Astrocyte of the spinal cord (primary cell): ENCODE data around the gene GATAD2B.
"Not testable (repeated sequence)": the region's sequence is repeated elsewhere in the genome, so short reads cannot be mapped to it uniquely, and the experiment has no call there.

ENCODE experiments used
- DNase-seq: peaks from one replicate; pipeline ENCODE4 v3.0.0; 2011; ENCODE audit warnings: low read depth, low spot score
- H3K4me3 ChIP-seq: 2 replicates; pipeline ENCODE4 v1.5.1; 2011; ENCODE audit warnings: low read depth, mild to moderate bottlenecking, low read length, moderate library complexity
- in situ Hi-C: cut with HindIII; loops from 2 replicates; pipeline ENCODE4 v1.10.0; 2017; ENCODE audit warnings: low sequenced_read_pairs
- TF ChIP-seq, protein P1 (sequence below): IDR thresholded peaks from 2 replicates; pipeline ENCODE4 v1.5.1; 2012; ENCODE audit warnings: low read depth, mild to moderate bottlenecking, low read length, inconsistent platforms

Gene GATAD2B

DNA sequence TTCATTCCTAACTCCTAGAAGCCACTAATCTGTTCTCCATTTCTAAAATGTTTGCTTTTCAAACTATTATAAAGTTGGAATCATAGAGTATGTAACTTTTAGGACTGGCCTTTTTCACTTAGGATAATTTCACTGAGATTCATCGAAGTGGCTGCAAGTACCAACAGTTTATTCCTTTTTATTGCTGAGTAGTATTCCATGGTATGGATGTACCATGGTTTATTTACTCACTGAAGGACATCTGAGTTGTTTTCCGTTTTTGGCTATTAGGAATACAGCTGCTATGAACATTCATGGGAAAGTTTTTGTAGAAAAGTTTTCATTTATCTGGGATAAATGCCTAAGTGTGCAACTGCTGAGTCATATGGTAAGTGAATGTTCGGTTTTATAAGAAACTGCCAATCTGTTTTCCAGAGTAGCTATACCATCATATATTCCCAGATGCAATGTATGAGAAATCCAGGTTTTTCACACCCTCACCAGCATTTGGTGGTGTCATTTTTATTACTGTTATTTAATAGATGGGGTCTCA lies 81.2 kb downstream of the GATAD2B start:
- DNase-seq = peak; percentile 57
- TF ChIP-seq, protein P1, sequence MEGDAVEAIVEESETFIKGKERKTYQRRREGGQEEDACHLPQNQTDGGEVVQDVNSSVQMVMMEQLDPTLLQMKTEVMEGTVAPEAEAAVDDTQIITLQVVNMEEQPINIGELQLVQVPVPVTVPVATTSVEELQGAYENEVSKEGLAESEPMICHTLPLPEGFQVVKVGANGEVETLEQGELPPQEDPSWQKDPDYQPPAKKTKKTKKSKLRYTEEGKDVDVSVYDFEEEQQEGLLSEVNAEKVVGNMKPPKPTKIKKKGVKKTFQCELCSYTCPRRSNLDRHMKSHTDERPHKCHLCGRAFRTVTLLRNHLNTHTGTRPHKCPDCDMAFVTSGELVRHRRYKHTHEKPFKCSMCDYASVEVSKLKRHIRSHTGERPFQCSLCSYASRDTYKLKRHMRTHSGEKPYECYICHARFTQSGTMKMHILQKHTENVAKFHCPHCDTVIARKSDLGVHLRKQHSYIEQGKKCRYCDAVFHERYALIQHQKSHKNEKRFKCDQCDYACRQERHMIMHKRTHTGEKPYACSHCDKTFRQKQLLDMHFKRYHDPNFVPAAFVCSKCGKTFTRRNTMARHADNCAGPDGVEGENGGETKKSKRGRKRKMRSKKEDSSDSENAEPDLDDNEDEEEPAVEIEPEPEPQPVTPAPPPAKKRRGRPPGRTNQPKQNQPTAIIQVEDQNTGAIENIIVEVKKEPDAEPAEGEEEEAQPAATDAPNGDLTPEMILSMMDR = no peak
- in situ Hi-C loops = no loop called here
- H3K4me3 ChIP-seq = no peak overlapping the region

GRCh38 chr1:153840774-153841173 lies 82.0 kb downstream of the GATAD2B start:
- in situ Hi-C loops, H3K4me3 ChIP-seq, DNase-seq: not testable (repeated sequence)

DNA sequence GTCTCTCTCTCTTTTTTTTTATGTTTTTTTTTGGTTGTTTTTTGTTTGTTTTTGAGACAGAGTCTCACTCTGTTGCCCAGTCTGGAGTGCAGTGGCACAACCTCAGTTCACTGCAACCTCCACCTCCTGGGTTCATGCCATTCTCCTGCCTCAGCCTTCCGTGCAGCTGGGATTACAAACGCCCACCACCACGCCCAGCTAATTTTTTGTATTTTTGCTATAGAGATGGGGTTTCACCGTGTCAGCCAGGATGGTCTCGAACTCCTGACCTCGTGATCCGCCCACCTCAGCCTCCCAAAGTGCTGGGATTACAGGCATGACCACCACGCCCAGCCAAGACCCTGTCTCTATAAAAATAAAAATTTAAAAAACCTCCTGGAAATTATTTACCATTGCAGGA lies 88.8 kb downstream of the GATAD2B start:
- in situ Hi-C loops, H3K4me3 ChIP-seq, DNase-seq: not testable (repeated sequence)

GRCh38 chr1:153833171-153833570 lies 89.6 kb downstream of the GATAD2B start:
- TF ChIP-seq, protein P1 = no peak
- H3K4me3 ChIP-seq = no peak overlapping the region
- no peak for DNase-seq
- in situ Hi-C loops = no loop called here

DNA sequence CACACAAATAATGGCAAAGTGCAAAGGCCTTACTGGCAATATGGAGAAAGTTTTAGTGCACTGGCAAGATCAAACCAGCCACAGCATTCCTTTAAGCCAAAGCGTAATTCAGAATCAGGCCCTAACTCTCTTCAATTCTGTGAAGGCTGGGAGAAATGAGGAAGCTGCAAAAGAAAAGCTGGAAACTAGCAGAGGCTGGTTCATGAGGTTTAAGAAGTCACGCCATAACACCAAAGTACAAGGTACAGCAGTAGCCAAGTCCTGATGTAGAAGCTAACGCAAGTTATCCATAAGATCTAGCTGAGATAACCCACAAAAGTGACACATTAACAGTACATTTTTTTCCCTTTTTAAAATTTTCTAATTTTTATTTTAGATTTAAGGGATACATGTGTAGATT lies 90.5 kb downstream of the GATAD2B start:
- in situ Hi-C loops = no loop called here
- no peak for DNase-seq
- no peak overlapping the region for H3K4me3 ChIP-seq
- TF ChIP-seq, protein P1 = no peak

DNA sequence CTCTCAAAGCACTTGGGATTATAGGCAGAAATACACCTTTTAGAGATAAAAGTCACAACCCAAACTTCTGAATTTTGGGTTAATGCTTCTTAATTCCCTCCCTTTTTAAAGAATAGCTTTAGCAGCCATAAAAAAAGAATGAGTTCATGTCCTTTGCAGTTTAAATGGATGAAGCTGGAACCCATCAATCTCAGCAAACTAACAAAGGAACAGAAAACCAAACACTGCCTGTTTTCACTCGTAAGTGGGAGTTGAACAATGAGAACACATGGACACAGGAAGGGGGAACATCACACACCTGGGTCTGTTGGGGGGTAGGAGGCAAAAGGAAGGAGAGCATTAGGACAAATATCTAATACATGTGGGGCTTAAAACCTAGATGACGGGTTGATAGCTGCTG lies 91.7 kb downstream of the GATAD2B start:
- TF ChIP-seq, protein P1 = no peak
- H3K4me3 ChIP-seq = no peak overlapping the region
- no peak for DNase-seq
- in situ Hi-C loops = no loop called here

DNA sequence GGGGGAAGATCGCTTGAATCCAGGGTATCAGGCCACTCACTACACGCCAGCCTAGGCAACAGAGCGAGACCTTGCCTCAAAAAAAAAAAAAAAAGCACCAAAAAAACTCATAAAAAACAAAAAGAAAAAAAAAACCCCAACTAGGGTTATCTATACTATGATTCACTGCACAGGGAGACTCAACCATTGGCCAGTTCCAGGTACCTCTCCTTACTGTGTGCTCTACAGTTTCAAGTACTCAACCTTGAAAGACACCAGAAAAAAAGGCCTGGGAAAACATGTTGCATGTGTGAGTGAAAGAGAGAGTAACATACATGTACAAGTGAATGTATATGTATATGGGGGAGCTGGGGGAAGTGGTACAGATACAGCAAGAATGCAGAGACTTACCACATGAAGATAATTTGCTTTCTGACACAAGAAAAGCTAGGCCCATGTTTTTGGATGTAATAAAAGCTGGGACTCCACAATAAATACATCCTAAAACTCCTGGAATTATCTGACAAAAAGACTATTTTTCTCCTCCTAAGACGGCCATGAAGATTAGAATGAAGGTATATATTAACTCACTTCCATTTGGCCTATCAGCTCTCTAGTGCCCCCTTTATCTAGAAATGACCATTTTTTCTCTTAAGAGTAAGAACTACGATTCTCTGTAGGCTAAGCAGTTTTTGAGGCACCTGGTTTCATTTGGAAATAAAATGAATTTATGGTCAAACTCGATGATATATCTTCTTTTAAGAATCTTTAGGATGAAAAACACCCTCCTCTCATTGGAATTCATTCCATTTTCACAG lies 95.4 kb downstream of the GATAD2B start:
- in situ Hi-C loops = no loop called here

More for the DNA sequence above, 95.4 kb downstream of the GATAD2B start:
- DNase-seq = no peak
- no peak overlapping the region for H3K4me3 ChIP-seq
- TF ChIP-seq, protein P1 = peak; percentile 18
